Measurements from ENCODE around the gene B9D2.

DNA sequence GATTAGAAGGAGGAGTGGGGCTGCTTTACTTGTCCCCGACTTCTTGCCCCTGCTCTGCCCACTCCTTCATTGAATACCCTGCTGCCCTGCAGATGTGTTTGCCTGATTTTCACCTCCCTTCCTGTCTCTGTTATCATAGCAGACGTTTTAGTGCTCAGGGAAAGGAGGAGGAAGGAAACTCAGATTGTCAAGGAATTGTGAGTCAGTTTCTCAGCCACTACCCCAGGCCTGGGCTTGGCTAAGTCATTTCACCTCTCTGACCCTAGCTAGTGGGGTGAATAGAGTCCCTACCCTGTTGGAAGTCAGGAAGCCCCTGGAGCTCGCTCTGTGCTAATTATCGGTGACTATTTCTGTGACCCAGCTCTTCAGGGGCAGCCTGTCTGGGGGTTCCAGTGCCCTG is 37.5 kb upstream of the B9D2 start:
- no peak for TF ChIP-seq GATA2 (IDR thresholded peaks at IDR 0.05; ENCODE audit: low read depth, low read length)
- no peak for TF ChIP-seq GATA3 (IDR thresholded peaks at IDR 0.05; ENCODE audit: low read depth, low read length)
